GM19468 (cell line): ENCODE measurements around the gene ERLEC1.
"Not testable (repeated sequence)": the region's sequence is repeated elsewhere in the genome, so short reads cannot be mapped to it uniquely, and the experiment has no call there.

Experiments
- ATAC-seq: cut with Tn5 transposase; IDR thresholded peaks from one replicate; pipeline ENCODE4 v1.9.1; 2021; ENCODE audit warnings: mild to moderate bottlenecking, moderate library complexity, moderate number of reproducible peaks; ENCODE audit not compliant: unreplicated experiment; ENCODE audit errors: extremely low read depth

ERLEC1 gene

GRCh38 chr2:53780056-53780455 lies 6.8 kb upstream of the ERLEC1 start:
- ATAC-seq = no peak

- ATAC-seq = no peak
These were observed 4.2 kb upstream of the ERLEC1 start for GRCh38 chr2:53782676-53783075.

GRCh38 chr2:53784436-53784835 lies 2.4 kb upstream of the ERLEC1 start:
- no peak for ATAC-seq

GRCh38 chr2:53785366-53785765 lies 1.5 kb upstream of the ERLEC1 start:
- no peak for ATAC-seq

- ATAC-seq = no peak
These were observed 516 bp upstream of the ERLEC1 start for GRCh38 chr2:53786352-53786704.

GRCh38 chr2:53787614-53788289 lies 908 bp downstream of the ERLEC1 start:
- ATAC-seq = no peak

- no peak for ATAC-seq
These were observed 6.4 kb downstream of the ERLEC1 start for GRCh38 chr2:53793261-53793660.

- no peak for ATAC-seq
These were observed 7.0 kb downstream of the ERLEC1 start for GRCh38 chr2:53793821-53794220.

DNA sequence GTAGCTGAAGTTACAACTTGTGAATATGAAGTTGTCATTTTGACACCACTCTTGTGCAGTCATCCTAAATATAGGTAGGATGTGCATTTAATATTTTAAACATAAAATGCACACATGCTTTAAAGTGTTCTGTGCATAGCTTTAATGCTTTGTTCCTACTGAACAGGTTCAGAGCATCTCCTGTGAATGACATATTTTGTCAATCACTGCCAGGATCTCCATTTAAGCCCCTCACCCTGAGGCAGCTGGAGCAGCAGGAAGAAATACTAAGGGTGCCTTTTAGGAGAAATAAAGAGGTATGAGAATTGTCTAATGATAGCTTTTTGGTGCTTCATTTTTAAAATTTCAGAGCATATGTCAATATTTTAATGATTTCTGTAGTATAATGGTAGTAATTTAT lies 14.7 kb downstream of the ERLEC1 start:
- no peak for ATAC-seq

- no peak for ATAC-seq
These were observed 15.8 kb downstream of the ERLEC1 start for GRCh38 chr2:53802617-53803151.

- no peak for ATAC-seq
These were observed 24.8 kb downstream of the ERLEC1 start for GRCh38 chr2:53811601-53812000.

- ATAC-seq = no peak
These were observed 26.3 kb downstream of the ERLEC1 start for GRCh38 chr2:53813151-53813550.

GRCh38 chr2:53818854-53819435 lies 32.1 kb downstream of the ERLEC1 start:
- no peak for ATAC-seq

DNA sequence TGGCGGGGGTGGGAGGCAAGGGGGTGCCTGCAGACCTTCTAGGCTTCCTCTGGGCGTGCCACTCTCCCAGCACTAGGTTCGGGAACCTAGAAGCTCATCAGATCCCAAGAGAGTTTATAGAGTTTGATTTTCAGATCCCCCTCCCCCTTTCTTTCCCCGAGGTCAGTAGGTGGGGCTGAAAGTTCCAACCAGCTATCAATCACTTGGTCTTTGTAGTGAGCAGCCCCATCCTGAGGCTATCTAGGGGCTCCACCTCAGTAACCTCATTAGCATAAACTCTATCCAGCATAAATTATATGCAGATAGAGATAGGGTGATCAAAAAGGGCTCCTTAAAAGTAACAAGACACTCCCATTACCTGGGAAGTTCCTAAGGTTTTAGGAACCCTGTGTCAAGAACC lies 32.8 kb downstream of the ERLEC1 start:
- ATAC-seq = no peak

DNA sequence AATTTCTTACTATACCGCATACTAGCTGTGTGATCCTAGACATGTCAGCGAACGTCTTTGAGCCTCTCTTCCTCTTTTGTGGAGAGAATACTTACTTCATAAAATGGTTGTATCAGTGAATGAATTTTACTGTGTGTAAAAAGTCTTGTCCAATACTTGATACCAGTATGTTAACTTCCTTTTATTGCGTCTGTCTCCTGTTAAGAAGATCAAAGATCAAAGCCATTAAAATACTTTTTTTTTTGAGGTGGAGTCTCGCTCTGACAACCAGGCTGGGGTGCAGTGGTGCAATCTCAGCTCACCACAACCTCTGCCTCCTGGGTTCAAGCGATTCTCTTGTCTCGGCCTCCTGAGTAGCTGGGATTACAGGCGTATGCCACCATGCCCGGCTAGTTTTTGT lies 33.2 kb downstream of the ERLEC1 start:
- ATAC-seq = no peak

DNA sequence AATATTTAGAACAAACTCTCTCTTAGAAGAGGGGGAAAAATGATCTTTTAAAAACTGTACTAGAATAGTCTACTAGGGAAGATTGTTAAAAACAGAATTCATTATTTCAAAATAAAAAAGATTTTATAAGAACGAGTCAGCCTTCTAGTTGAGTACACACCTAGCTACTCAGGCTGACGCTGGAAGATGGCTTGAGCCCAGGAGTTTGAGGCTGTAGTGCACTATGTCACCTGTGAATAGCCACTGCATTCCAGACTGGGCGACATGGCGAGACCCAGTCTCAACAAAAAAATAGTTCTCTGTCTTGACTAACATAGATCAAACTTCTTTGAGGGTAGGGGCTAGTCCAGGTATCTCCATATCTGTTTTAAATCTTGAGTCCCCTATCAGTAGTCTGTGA lies 33.9 kb downstream of the ERLEC1 start:
- no peak for ATAC-seq

- ATAC-seq = no peak
These were observed 35.0 kb downstream of the ERLEC1 start for GRCh38 chr2:53821810-53822209.

- ATAC-seq = not testable (repeated sequence)
These were observed 36.8 kb downstream of the ERLEC1 start for GRCh38 chr2:53823639-53824038.

DNA sequence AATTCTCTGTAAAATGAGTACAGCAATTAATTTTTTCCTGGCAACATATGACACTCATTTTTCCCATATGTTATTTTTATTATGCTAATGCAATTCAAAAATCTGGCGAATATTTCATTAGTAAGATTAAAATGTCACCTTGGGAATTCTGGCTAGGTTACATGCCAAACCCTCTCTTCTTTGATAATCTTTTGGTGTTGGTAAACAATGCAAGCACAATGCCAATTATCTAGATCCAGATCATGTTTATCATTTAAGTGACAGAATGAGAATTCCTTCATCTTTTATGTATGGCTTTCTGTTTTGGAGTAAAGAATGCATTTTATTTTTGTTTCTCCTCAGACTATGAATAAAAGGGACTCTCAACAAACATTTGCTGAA lies 39.2 kb downstream of the ERLEC1 start:
- no peak for ATAC-seq

GRCh38 chr2:53826587-53827397 lies 39.9 kb downstream of the ERLEC1 start:
- ATAC-seq = no peak
